OCI-LY1 (cell line): ENCODE data around the gene RPL22.

Source experiments
- EZH2 ChIP-seq: fragments of 200-600 bp; sonication (generic), shearing (Covaris generic); IDR thresholded peaks from 2 replicates; pipeline ENCODE4 v1.8.0; 2017; ENCODE audit warnings: borderline replicate concordance, mixed run types, mild to moderate bottlenecking, antibody characterized with exemption, low read length, moderate library complexity, mixed read lengths
- TF ChIP-seq, protein P1 (sequence below): fragments of 200-600 bp; sonication (generic), shearing (Covaris generic); IDR thresholded peaks from 2 replicates; pipeline ENCODE4 v1.5.1; 2017; ENCODE audit warnings: mild to moderate bottlenecking, antibody characterized with exemption, low read length, moderate library complexity, mixed read lengths

DNA sequence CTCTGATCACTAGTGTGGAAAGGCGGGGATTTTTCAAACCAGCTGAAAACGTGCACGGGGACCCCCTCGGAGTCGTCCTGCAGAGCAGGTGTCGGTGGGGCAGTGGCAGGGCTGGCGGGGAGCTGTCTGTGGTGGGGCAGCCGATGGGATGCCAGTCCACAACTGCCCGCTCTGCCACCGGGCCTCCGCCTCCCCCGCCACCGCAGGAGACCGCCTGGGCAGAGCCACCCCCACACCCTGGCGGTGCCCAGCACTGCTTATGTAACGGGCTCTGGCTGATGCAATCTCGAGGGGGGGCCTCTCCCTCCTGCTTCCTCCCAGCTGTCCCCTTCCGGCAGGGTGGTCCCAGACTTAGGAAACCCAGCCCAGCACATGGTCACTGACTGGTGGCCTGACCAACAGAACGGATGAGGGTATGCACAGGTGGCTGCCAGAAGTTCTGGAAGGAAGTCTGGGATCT, 28.6 kb downstream of the RPL22 start:
- TF ChIP-seq, protein P1, sequence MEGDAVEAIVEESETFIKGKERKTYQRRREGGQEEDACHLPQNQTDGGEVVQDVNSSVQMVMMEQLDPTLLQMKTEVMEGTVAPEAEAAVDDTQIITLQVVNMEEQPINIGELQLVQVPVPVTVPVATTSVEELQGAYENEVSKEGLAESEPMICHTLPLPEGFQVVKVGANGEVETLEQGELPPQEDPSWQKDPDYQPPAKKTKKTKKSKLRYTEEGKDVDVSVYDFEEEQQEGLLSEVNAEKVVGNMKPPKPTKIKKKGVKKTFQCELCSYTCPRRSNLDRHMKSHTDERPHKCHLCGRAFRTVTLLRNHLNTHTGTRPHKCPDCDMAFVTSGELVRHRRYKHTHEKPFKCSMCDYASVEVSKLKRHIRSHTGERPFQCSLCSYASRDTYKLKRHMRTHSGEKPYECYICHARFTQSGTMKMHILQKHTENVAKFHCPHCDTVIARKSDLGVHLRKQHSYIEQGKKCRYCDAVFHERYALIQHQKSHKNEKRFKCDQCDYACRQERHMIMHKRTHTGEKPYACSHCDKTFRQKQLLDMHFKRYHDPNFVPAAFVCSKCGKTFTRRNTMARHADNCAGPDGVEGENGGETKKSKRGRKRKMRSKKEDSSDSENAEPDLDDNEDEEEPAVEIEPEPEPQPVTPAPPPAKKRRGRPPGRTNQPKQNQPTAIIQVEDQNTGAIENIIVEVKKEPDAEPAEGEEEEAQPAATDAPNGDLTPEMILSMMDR: no peak
- no peak for TF ChIP-seq EZH2
